Aorta (tissue), 5 donors: Measurements from ENCODE around the gene DENND5A. TPM values are rescaled to one million over a fixed set of nuclear protein-coding genes. Genes with fewer than 3 reads are reported as not detected.

Experiments used
- ATAC-seq: fragments of 200-7000 bp; cut with Tn5 transposase; one replicate; pipeline ENCODE4 v1.9.1; 2022; ENCODE audit warnings: moderate library complexity; ENCODE audit not compliant: low FRiP score
- DNase-seq, 2 donors: peaks; one replicate each; pipeline ENCODE4 v3.0.0-alpha.2; 2020
- H3K27ac ChIP-seq, 2 donors: one replicate each; pipeline ENCODE4 v1.5.1; 2013; ENCODE audit warnings: low read length in 2 of 2, mild to moderate bottlenecking in 2 of 2, moderate library complexity in 2 of 2, control low read depth in 1 of 2, inconsistent platforms in 1 of 2, low read depth in 1 of 2
- H3K27me3 ChIP-seq, 2 donors: one replicate each; pipeline ENCODE4 v1.6.1; 2013; ENCODE audit warnings: control low read depth in 1 of 2, low read length in 1 of 2, mild to moderate bottlenecking in 1 of 2, moderate library complexity in 1 of 2; ENCODE audit not compliant: insufficient read depth in 2 of 2, control insufficient read depth in 1 of 2
- H3K36me3 ChIP-seq, 2 donors: one replicate each; pipeline ENCODE4 v1.6.1; 2013; ENCODE audit warnings: control low read depth in 1 of 2, low read length in 1 of 2, mild to moderate bottlenecking in 1 of 2; ENCODE audit not compliant: insufficient read depth in 2 of 2, control insufficient read depth in 1 of 2
- H3K4me1 ChIP-seq, 2 donors: one replicate each; pipeline ENCODE4 v1.6.1; 2013; ENCODE audit warnings: low read length in 2 of 2, control low read depth in 1 of 2, mild to moderate bottlenecking in 1 of 2, moderate library complexity in 1 of 2; ENCODE audit not compliant: insufficient read depth in 2 of 2, control insufficient read depth in 1 of 2
- H3K4me3 ChIP-seq, 2 donors: one replicate each; pipeline ENCODE4 v1.5.1; 2013; ENCODE audit warnings: low read length in 2 of 2, control low read depth in 1 of 2, mild to moderate bottlenecking in 1 of 2
- H3K9me3 ChIP-seq: one replicate; pipeline ENCODE4 v1.6.1; 2013; ENCODE audit warnings: mild to moderate bottlenecking, low read length; ENCODE audit not compliant: control insufficient read depth
- WGBS, 2 donors: extraction: QIAGEN DNeasy Blood & Tissue Kit; methylation state at CpG; one replicate each; pipeline ENCODE4 v1.1.7; 2013; 5-methylcytosine and 5-hydroxymethylcytosine counted together
- intact Hi-C, 2 donors: fragments of 100-400 bp; cut with DNase I; formaldehyde crosslinking; loops; one replicate each; pipeline versions ENCODE4 v1.14.2 to v1.15.0; 2022
- polyA plus RNA-seq, 2 donors: library from polyadenylated mRNA; stranded (reverse); fragments of 200-250 nt; gene quantifications; one replicate each; pipeline ENCODE4 v1.2.3, GENCODE V29; 2013
- total RNA-seq, 2 donors: library from RNA; stranded (reverse); fragmentation: NEBNext Ultra II Directional; extraction: Animal tissue kit (Norgen Biotek cat#: 25700); gene quantifications; one replicate each; pipeline ENCODE4 v1.2.1, GENCODE V29; 2021
- donor health status: healthy with polysubstance abuse.
- donor health status: Bipolar disorder and iron deficiency.
- donor health status: DM: no; HTN: no; CAD: no.
- donor health status: DM: no; HTN: no; CAD: no.
- donor health status: DM: yes; HTN: yes; CAD: no.

Gene DENND5A
- total and polyA plus RNA-seq, 4 donors, result 56.0 to 155 (median 96.1) TPM

DNA sequence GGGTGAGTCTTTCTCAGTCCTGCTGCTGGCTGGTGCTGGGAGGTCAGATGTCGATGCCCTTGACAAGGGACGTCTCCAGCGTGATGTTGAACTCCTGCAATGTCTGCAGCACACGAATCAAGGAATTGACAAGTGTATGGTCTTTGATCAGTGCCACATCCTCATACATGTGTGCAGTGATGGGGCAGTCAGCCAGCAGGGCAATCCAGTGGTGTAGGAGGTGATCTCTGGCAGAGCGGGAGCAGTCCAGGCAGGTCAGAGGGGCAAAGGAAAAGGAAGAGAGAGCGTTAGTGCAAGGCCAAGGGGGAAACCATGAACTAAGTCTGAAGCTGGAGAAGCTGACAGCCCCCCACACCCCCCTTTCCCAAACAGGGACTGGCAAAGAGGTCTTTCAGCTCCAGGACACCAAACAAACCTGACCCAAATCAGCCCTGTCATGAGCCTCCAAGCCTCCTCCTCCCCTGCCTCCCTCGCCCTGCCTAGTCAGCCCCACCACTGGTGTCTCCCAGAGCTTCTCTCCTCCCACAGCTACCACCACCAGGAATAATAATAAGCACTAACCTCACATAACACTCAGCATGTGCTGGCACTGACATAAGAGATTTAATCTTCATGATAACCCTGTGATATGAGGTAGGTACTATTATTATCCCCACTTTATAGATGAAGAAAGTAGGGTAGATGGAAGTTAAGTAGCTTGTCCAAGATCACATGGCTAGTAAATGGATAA lies 125.4 kb downstream of the DENND5A start:
- Histone ChIP-seq H3K27ac (peak overlapping the region in 1 of 2 donors; percentile 71), H3K27me3 (no peaks in the 10 kb centered on the region), H3K9me3 (no peaks in the 10 kb centered on the region), H3K36me3 (peaks cover 2 to 4% of the 10 kb centered on the region in 2 donors), H3K4me3 (no peak overlapping the region), H3K4me1 (peaks cover 0 to 4% of the 10 kb centered on the region in 2 donors)
- no peak for DNase-seq
- ATAC-seq, result no peak
- WGBS, 2 donors, result 72% methylated on average over 7 of the region's 7 CpGs
- intact Hi-C loops, result loop anchor here (2.0 to 5.0 kb wide), 3 partner anchors 125 to 227 kb away; partner anchors contain the start of gene AKIP1 (in 1 of the 2)

DNA sequence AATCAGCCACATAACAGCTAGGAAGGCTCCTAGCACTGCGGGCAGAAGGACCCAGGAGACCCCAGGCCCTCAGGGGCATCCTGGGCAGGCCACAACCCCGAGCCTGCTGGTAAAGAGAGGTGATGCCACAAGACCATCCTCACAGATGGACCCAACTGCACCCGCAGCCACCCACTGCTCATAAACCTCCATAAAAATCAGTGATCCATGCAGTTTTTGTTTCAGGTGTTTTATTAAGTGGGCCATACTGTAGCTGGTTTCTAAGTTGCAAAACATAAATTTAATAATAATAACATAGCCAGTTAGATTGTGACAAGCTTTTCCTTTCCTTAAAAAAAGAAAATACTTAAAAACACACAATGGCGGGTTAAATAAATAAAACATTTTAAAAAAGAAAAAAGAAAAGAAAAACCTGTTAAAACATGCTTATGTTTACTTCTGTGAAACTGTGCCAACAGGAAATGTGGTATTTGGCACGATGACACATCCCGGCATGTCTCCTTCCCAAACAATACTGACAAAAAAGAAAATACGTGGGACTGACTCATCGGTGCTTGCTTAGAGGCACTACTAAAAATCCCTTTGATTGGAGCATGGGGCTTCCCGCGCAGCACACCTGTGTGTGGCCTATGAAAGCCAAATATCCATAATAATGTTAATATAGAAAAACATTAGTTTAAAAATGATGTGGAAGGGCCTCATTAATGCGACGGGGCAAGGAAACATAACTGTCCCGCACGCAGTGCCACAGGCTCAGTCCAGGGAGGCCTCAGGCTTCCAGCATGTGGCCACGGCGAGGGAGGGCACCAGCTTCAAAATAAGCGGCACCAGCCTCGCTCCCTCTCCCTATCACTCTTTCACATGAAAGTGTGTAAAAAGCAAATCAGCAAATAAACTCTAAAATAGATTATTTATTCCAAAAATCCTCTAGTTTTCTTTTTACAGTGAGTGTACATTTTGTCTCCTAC lies 126.3 kb downstream of the DENND5A start:
- Histone ChIP-seq H3K27ac (peak overlapping the region; percentile 6 to 76), H3K9me3 (no peaks in the 10 kb centered on the region), H3K4me3 (no peak overlapping the region), H3K27me3 (no peaks in the 10 kb centered on the region), H3K36me3 (peaks cover 2 to 4% of the 10 kb centered on the region in 2 donors), H3K4me1 (peaks cover 0 to 4% of the 10 kb centered on the region in 2 donors)
- intact Hi-C loops, result loop anchor here (2.0 to 5.0 kb wide), 3 partner anchors 124 to 227 kb away; partner anchors contain the start of gene AKIP1 (in 1 of the 2)
- 9 to 18% methylated on average over 18 of the region's 18 CpGs for WGBS, 2 donors
- ATAC-seq (peak; percentile 70), DNase-seq (peak in 1 of 2 donors; percentile 53)

- ATAC-seq, result no peak
- WGBS, 2 donors, result 35 to 41% methylated on average over 3 of the region's 3 CpGs
- peaks cover 2 to 4% of the 10 kb centered on the region in 2 donors for H3K36me3 ChIP-seq
- no peak for DNase-seq
- no peaks in the 10 kb centered on the region for H3K9me3 ChIP-seq
- H3K4me3 ChIP-seq, result no peak overlapping the region
- peak overlapping the region in 1 of 2 donors; percentile 6 for H3K27ac ChIP-seq
- H3K4me1 ChIP-seq, result peaks cover 0 to 4% of the 10 kb centered on the region in 2 donors
- no peaks in the 10 kb centered on the region for H3K27me3 ChIP-seq
- intact Hi-C loops, result loop anchor here (2.0 to 5.0 kb wide), 3 partner anchors 123 to 226 kb away; partner anchors contain the start of gene AKIP1 (in 1 of the 2)
Observed at GRCh38 chr11:9138133-9138453, 127.1 kb downstream of the DENND5A start.

- peak; percentile 81 to 92 for DNase-seq
- Histone ChIP-seq H3K27ac (peak overlapping the region in 1 of 2 donors; percentile 68), H3K4me1 (peaks cover 0 to 4% of the 10 kb centered on the region in 2 donors), H3K9me3 (no peaks in the 10 kb centered on the region), H3K27me3 (no peaks in the 10 kb centered on the region), H3K36me3 (peaks cover 2 to 4% of the 10 kb centered on the region in 2 donors), H3K4me3 (no peak overlapping the region)
- intact Hi-C loops, result loop anchor here (2.0 to 5.0 kb wide), 3 partner anchors 123 to 225 kb away; partner anchors contain the start of gene AKIP1 (in 1 of the 2)
- WGBS, 2 donors, result 25 to 27% methylated on average over 10 of the region's 10 CpGs
- peak; percentile 89 for ATAC-seq
Observed at GRCh38 chr11:9137293-9138132, 127.6 kb downstream of the DENND5A start.

- DNase-seq (no peak), ATAC-seq (no peak)
- intact Hi-C loops, result loop anchor here (2.0 to 5.0 kb wide), 2 partner anchors 122 to 224 kb away; partner anchors contain the start of gene AKIP1 (in 1 of the 2)
- Histone ChIP-seq H3K36me3 (peaks cover 1 to 3% of the 10 kb centered on the region in 2 donors), H3K4me3 (no peak overlapping the region), H3K9me3 (no peaks in the 10 kb centered on the region), H3K27ac (no peak overlapping the region), H3K27me3 (no peaks in the 10 kb centered on the region), H3K4me1 (peaks cover 0 to 4% of the 10 kb centered on the region in 2 donors)
- WGBS, 2 donors, result 94 to 95% methylated on average over 2 of the region's 2 CpGs
Observed at GRCh38 chr11:9136741-9137140, 128.4 kb downstream of the DENND5A start.

GRCh38 chr11:9133956-9134355 lies 131.2 kb downstream of the DENND5A start:
- Histone ChIP-seq H3K4me1 (no peaks in the 10 kb centered on the region), H3K9me3 (no peaks in the 10 kb centered on the region), H3K27ac (no peak overlapping the region), H3K4me3 (no peak overlapping the region), H3K36me3 (no peaks in the 10 kb centered on the region), H3K27me3 (no peaks in the 10 kb centered on the region)
- DNase-seq (no peak), ATAC-seq (no peak)
- intact Hi-C loops, result no loop called here
- WGBS, 2 donors, result 97 to 100% methylated on average over 2 of the region's 2 CpGs

GRCh38 chr11:9132203-9132878 lies 132.8 kb downstream of the DENND5A start:
- intact Hi-C loops, result no loop called here
- H3K4me3 ChIP-seq, result no peak overlapping the region
- no peaks in the 10 kb centered on the region for H3K4me1 ChIP-seq
- ATAC-seq (no peak), DNase-seq (no peak)
- 85 to 88% methylated on average over 5 of the region's 5 CpGs for WGBS, 2 donors
- H3K36me3 ChIP-seq, result no peaks in the 10 kb centered on the region
- no peaks in the 10 kb centered on the region for H3K9me3 ChIP-seq
- no peak overlapping the region for H3K27ac ChIP-seq
- no peaks in the 10 kb centered on the region for H3K27me3 ChIP-seq
